SJSA1 (cell line): ENCODE data around the gene RIPOR1. TPM values are rescaled to one million over a fixed set of nuclear protein-coding genes. Genes with fewer than 3 reads are reported as not detected.
A peak's percentile ranks its signal among the peaks of the same experiment; 100 is the strongest.

ENCODE experiments used
- DNase-seq, 2 experiments: peaks; one replicate each; pipeline ENCODE4 v3.0.0-alpha.2; 2015 to 2020; ENCODE audit warnings: low spot score in 2 of 2, low read depth in 1 of 2
- H3K27ac ChIP-seq: fragments of 250-450 bp; sonication (Bioruptor Pico); 2 replicates; pipeline ENCODE4 v1.5.1; 2020; ENCODE audit warnings: mild to moderate bottlenecking, moderate library complexity
- H3K27me3 ChIP-seq: fragments of 250-450 bp; sonication (Bioruptor Pico); replicated peaks from 2 replicates; pipeline ENCODE4 v1.5.1; 2020; ENCODE audit warnings: mild to moderate bottlenecking, moderate library complexity
- H3K36me3 ChIP-seq: fragments of 250-450 bp; sonication (Bioruptor Pico); 2 replicates; pipeline ENCODE4 v1.5.1; 2020; ENCODE audit warnings: mild to moderate bottlenecking
- H3K4me1 ChIP-seq: fragments of 250-450 bp; sonication (Bioruptor Pico); replicated peaks from 2 replicates; pipeline ENCODE4 v1.6.1; 2021; ENCODE audit warnings: mild to moderate bottlenecking
- H3K4me3 ChIP-seq: fragments of 250-450 bp; sonication (Bioruptor Pico); 2 replicates; pipeline ENCODE4 v1.5.1; 2020; ENCODE audit warnings: mild to moderate bottlenecking
- H3K9me3 ChIP-seq: fragments of 250-450 bp; sonication (Bioruptor Pico); replicated peaks from 2 replicates; pipeline ENCODE4 v1.5.1; 2020; ENCODE audit warnings: mild to moderate bottlenecking
- total RNA-seq: library from RNA; depleted of rRNA; stranded (reverse); fragments of >200 nt; shearing (Covaris generic); gene quantifications from 2 replicates; pipeline ENCODE4 v1.2.3, GENCODE V29; 2014

Gene RIPOR1
- total RNA-seq, 1 experiment from 2014 or later: 24.8 TPM

DNA sequence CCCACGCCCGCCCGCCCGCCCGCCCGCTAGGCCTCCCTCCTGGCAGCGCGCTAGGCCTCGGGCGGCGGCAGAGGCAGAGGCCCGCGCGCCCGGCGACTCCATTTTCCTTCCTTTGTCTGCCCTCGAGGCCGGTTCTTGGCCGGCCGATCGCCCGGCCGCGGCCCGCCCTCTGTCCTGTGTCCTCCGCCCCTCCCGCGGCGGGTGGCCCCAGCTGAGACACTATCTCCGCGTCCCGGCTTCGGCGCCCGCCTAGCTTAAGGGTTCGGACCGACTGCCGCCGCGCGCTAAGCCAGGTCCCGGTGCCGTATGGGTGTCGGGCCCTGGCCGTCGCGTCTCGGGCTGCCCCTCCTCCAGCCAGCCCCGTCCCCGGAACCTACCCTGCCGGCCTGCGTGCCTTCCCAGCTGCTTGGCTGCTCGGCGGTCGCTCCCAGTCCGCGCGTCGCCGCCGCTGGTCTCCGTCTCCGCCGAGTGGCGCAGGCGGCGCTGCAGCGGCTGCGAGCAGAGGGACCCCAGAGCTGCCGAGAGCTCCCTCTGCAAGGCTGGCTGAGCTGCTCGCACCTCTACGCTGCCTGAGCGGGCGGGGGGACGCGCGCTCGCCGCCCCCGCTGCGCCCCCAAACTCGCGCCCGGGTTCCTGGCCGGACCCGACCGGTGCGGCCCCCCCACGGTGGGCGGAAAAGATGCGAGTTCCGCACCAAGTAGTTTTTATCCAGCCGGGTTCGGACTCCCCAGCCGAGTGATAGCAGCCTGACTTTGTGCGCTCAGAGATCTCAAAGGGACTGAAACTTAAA, 34.5 kb downstream of the RIPOR1 start:
- DNase-seq: peak; percentile 69 to 77
- H3K27ac ChIP-seq: peak overlapping the region; percentile 96

DNA sequence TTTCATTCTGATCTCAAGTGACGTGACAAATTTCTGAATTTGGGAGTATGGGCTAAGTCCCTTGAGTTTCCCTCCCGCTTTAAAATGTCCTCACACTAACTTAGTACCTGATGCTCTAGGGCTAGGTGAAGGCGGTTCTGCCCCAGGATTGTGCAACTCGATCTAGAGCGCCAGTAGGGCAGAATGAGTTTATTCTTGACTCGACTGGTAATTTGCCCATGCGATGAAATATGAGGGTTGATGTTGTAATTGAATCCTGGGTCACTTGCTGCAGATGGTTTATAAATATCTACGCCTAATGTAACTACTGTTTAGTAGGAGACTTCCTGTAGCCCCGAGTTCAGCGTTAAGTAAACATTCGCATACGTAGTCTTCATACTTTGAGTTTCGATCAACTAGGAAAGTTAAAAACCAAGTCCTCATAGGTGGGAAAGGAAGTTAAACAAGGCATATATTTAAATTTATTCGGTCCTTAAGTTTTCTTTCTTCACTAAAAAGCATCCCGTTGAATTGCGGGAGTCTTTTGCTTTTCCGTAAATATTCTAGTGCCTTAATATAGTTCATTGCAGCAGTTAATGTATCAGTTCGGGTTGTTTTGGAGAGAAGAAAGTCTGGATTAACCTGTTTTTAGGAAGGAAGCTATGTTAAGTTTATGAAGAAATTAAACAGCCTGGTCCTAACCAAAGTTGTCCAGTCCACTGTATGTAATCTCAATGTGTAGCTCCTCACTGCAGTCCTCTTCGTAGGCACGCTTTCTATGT, 35.3 kb downstream of the RIPOR1 start:
- Histone ChIP-seq H3K9me3 (no peaks in the 10 kb centered on the region), H3K27ac (peak overlapping the region; percentile 96), H3K27me3 (no peaks in the 10 kb centered on the region), H3K36me3 (peaks cover 15% of the 10 kb centered on the region), H3K4me3 (peak overlapping the region; percentile 100), H3K4me1 (peaks cover 33% of the 10 kb centered on the region)
- peak in 1 of 2 experiments; percentile 47 for DNase-seq

More for the DNA sequence above, 34.5 kb downstream of the RIPOR1 start:
- H3K9me3 ChIP-seq: no peaks in the 10 kb centered on the region
- H3K27me3 ChIP-seq: no peaks in the 10 kb centered on the region
- peaks cover 33% of the 10 kb centered on the region for H3K4me1 ChIP-seq
- H3K36me3 ChIP-seq: peaks cover 15% of the 10 kb centered on the region
- peak overlapping the region; percentile 100 for H3K4me3 ChIP-seq

DNA sequence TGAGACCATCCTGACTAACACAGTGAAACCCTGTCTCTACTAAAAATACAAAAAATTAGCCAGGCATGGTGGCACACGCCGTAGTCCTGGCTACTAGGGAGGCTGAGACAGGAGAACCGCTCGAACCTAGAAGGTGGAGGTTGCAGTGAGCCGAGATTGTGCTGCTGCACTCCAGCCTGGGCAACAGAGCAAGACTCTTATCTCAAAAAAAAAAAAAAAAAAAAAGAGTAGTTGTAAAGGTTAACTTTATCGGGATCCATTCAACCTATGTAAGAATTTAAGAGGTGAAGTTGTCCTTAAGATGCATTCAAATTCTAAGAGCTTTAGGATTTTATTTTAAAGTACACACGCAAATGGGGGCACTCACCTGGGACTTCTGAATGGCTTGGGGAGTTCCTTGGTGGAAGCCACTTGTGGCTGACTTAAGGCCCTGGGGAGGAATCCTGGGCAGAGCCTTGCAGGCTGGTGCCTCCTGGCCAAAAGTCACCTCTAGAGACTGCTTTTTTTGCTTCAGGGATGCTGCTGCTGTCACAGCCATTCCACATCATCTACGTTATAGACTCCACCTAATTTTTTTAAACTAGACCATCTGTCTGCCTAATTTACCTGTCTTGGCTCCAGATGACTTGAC, 37.0 kb downstream of the RIPOR1 start:
- DNase-seq: no peak
- Histone ChIP-seq H3K27me3 (no peaks in the 10 kb centered on the region), H3K27ac (no peak overlapping the region), H3K36me3 (peaks cover 15% of the 10 kb centered on the region), H3K4me3 (no peak overlapping the region), H3K9me3 (no peaks in the 10 kb centered on the region), H3K4me1 (peaks cover 33% of the 10 kb centered on the region)

DNA sequence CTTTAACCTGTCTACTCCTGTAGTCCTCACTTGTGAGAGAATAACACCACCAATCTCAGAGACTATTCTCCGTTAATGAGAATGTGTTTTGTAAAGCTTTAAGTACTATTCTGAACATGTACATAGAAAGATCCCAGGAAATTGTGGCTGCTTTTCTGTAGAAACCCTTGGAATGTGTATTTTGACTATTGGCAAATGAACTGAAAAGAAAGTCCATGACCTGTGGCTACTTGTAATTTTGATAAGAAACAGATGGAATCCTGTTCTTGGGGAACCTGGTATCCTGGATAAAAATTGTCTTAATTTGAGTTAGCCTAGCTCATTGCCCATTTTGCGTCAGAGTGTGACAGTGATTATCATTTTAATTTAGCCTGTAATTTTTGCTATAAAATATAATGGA, 42.8 kb downstream of the RIPOR1 start:
- Histone ChIP-seq H3K4me1 (peaks cover 24% of the 10 kb centered on the region), H3K36me3 (peaks cover 42% of the 10 kb centered on the region), H3K4me3 (no peak overlapping the region), H3K27me3 (no peaks in the 10 kb centered on the region), H3K9me3 (no peaks in the 10 kb centered on the region), H3K27ac (peak overlapping the region; percentile 63)
- DNase-seq: peak in 1 of 2 experiments; percentile 22

DNA sequence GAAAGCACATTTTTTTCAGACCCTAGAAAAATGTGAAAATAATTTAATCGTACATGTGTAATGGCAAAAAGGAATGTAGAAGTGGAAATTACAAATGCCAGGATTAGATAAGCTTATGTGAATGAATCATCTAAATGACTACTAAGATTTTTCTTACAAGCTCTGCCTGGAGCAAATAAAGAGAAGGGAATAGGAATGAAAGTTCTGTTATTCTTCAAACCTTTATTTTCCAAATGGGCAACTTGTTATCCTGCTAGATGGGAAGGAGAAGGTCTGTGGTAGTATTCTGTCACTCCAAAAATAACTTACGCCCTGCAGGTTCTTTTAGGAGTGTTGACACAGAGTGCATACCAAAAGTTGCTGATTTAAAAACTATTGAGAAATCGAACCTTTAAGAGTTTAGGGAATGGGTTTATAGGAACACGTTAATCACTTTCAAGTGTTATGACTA, 43.4 kb downstream of the RIPOR1 start:
- Histone ChIP-seq H3K27ac (peak overlapping the region; percentile 63), H3K36me3 (peaks cover 42% of the 10 kb centered on the region), H3K4me3 (no peak overlapping the region), H3K4me1 (peaks cover 19% of the 10 kb centered on the region), H3K9me3 (no peaks in the 10 kb centered on the region), H3K27me3 (no peaks in the 10 kb centered on the region)
- peak in 1 of 2 experiments; percentile 35 for DNase-seq

DNA sequence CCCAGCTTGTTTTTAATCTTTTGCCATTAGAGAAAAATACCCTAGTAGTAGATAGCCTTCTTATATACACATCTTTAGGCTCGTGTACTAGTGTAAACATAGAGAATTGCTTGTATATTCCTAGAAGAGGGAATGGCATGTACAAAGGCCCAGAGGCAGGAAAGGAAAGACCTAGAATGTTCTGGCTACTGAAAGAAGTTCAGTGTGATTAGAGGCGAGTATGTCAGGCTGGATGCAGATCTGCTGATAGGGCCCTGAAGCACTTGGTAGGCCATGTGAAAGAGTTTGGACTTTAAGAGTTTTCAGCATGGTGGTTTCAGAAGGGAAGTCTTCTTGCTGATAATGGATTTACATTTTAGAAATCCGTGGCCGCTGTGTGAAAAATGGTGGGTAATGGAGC, 51.1 kb downstream of the RIPOR1 start:
- Histone ChIP-seq H3K36me3 (peaks cover 31% of the 10 kb centered on the region), H3K4me1 (no peaks in the 10 kb centered on the region), H3K4me3 (no peak overlapping the region), H3K27ac (no peak overlapping the region), H3K27me3 (no peaks in the 10 kb centered on the region), H3K9me3 (no peaks in the 10 kb centered on the region)
- no peak for DNase-seq

DNA sequence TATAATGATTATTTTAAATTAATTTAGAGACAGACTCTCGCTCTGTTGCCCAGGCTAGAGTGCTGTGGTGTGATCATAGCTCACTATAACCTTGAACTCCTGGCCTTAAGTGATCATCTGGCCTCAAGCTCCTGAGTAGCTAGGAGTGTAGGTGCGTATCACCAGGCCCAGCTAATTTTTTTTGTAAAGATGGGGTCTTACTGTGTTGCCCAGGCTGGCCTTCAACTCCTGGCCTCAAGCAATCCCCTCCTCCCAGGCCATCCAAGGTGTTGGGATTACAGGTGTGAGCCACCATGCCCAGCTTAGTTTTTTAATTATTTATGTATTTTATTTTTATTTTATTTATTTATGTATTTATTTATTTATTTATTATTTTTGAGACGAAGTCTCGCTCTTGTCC, 51.6 kb downstream of the RIPOR1 start:
- Histone ChIP-seq H3K4me3 (no peak overlapping the region), H3K9me3 (no peaks in the 10 kb centered on the region), H3K36me3 (peaks cover 25% of the 10 kb centered on the region), H3K27me3 (no peaks in the 10 kb centered on the region), H3K27ac (no peak overlapping the region), H3K4me1 (no peaks in the 10 kb centered on the region)
- DNase-seq: no peak

DNA sequence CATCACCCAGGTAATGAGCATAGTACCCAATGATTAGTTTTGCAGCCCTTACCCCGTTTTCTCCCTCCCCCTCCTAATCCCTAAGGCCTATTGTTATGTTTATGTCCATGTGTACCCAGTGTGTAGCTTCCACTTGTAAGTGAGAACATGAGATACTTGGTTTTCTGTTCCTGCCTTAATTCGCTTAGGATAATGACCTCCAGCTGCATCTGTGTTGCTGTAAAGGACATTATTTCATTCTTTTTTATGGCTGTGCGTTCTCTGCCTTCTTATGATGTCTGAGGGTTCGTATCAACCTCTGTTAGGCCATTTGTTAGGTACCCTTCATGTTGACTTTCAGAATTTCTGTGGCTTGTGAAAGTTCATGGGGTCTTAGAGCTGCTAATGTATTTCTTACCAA, 64.7 kb downstream of the RIPOR1 start:
- no peaks in the 10 kb centered on the region for H3K9me3 ChIP-seq
- H3K4me1 ChIP-seq: no peaks in the 10 kb centered on the region
- no peak overlapping the region for H3K27ac ChIP-seq
- peaks cover 13% of the 10 kb centered on the region; the same call in 1 of the 2 replicates for H3K36me3 ChIP-seq
- H3K4me3 ChIP-seq: no peak overlapping the region
- DNase-seq: no peak
- no peaks in the 10 kb centered on the region for H3K27me3 ChIP-seq

DNA sequence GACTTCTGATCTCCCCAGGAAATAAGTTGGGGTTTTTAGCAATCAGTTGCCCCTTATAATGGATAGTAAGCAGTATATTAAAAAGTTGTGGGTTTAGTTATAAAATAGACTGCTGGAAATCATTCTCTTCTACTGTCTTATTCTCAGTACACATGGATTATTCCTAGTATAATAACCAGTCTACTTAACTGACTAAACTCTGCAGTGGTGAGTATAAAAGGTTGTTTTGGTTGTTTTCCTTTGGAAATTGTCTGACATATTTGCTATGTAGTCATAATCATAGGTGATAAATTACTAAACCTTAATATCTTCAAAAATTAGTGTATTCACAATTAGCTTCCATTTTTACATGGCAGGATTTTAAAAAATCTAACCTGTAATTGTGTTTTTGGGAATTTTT, 65.1 kb downstream of the RIPOR1 start:
- Histone ChIP-seq H3K4me3 (no peak overlapping the region), H3K9me3 (no peaks in the 10 kb centered on the region), H3K4me1 (no peaks in the 10 kb centered on the region), H3K27me3 (no peaks in the 10 kb centered on the region), H3K36me3 (peaks cover 13% of the 10 kb centered on the region; the same call in 1 of the 2 replicates), H3K27ac (no peak overlapping the region)
- DNase-seq: no peak

DNA sequence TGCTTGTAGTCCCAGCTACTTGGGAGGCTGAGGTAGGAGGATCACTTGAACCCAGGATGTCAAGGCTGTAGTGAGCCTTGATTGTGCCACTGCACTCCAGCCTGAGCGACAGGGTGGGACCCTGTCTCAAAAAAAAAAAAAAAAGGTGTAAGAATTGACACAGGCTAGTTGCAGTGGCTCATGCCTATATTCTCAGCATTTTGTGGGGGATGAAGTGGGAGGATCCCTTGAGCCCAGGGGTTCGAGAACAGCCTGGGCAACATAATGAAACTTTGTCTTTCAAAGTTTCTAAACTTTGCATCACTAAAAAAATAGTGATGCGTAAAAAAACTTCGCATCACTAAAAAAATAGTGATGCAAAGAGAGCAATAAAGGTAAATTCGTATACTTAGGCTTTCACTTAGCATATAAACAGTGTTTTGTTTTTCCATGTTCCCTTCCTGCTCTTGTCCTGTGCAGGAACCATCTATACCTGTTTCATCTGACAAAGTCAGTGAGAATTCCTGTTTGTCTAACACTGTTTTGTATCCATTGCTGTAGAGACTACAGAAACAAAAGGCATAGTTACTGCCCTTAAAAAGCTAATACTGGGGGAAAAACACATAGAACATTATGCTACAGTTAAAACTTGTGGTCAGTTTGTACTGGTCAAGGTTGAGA, 65.8 kb downstream of the RIPOR1 start:
- Histone ChIP-seq H3K27ac (no peak overlapping the region), H3K4me3 (no peak overlapping the region), H3K27me3 (no peaks in the 10 kb centered on the region), H3K4me1 (no peaks in the 10 kb centered on the region), H3K36me3 (peaks cover 13% of the 10 kb centered on the region; the same call in 1 of the 2 replicates), H3K9me3 (no peaks in the 10 kb centered on the region)
- DNase-seq: no peak

DNA sequence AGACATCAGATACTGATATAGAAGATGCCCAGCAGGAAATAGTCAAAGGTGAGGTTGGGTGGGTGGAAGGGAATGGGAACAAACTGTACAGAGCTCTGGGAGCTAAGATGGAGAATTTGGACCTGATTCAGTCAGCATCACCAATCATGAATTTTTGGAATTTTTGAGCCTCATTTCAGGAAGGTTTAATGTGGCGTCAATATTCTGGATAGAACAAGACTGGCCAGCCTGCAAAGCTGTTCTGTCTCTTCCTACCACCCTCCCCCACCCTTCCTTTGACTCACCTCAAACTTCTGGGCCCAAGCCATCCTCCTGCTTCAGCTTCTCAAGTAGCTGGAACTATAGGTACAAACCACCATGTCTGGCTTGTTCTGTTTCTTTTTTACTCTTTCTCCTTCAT, 66.3 kb downstream of the RIPOR1 start:
- H3K4me3 ChIP-seq: no peak overlapping the region
- DNase-seq: no peak
- H3K27ac ChIP-seq: no peak overlapping the region
- H3K27me3 ChIP-seq: no peaks in the 10 kb centered on the region
- no peaks in the 10 kb centered on the region for H3K9me3 ChIP-seq
- no peaks in the 10 kb centered on the region for H3K4me1 ChIP-seq
- H3K36me3 ChIP-seq: peaks cover 13% of the 10 kb centered on the region; the same call in 1 of the 2 replicates
